HG03571 (cell line): ENCODE measurements around the gene SLC2A10.

Source experiments
- ATAC-seq: cut with Tn5 transposase; IDR thresholded peaks from one replicate; pipeline ENCODE4 v1.9.1; 2021; ENCODE audit not compliant: unreplicated experiment

Gene SLC2A10

GRCh38 chr20:46764068-46764467 is 54.6 kb downstream of the SLC2A10 start:
- no peak for ATAC-seq

- no peak for ATAC-seq
Measured at GRCh38 chr20:46765506-46766120, 56.2 kb downstream of the SLC2A10 start.

- ATAC-seq = no peak
Measured at GRCh38 chr20:46767127-46767761, 57.8 kb downstream of the SLC2A10 start.

GRCh38 chr20:46770330-46771194 is 61.1 kb downstream of the SLC2A10 start:
- no peak for ATAC-seq

DNA sequence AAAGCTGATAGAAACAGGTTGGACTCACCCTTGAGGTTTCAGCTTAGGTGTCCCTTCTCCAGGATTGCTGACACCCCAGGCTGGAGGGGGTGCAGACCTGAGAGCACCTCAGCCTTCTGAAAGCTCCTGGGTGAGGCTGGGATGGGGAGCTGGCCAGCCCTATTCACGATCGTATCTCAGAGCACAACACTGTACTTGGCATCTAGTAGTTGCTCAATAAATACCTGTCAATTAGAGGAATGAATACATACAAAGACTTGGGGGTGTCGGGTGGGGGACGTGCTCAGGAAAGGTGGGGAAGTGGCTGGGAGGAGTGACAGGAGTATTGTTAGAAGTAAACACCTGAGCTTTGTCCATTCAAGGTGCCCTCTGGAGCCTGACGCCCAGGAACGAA is 61.7 kb downstream of the SLC2A10 start:
- no peak for ATAC-seq

DNA sequence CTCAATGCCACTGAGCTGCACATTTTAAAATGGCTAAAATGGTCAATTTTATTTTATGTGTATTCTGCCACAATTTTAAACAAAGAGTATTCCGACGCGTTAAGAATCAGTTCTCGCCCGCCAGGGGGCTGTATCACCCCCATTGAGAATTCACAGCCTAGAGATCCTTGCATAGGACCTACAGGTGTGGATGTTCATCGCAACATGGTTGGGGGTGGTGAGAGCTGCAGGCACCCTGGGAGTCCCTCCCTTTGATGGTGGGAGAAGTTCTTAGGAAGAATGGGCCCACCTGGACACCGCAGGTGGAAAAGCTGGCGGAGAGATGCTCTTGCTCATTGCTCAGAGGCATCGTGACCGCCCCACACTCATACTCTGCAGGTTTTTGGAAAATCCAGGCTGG is 63.5 kb downstream of the SLC2A10 start:
- no peak for ATAC-seq

DNA sequence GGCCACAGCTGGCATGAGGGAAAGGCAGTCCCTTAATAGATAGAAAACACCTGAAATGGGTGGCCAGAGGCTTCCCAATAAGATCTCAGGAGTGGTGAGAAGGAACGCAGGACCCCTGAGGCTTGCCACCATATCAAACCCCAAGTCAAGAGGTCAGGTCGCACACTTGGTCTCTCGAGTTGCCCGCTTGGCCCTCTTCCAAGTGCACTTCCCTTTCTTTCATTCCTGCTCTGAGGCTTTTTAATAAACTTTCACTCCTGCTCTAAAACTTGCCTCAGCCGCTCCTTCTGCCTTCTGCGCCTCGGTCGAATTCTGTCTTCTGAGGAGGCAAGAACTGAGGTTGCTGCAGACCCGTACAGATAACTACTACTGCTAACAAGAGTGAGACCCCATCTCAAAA is 64.2 kb downstream of the SLC2A10 start:
- ATAC-seq = no peak

DNA sequence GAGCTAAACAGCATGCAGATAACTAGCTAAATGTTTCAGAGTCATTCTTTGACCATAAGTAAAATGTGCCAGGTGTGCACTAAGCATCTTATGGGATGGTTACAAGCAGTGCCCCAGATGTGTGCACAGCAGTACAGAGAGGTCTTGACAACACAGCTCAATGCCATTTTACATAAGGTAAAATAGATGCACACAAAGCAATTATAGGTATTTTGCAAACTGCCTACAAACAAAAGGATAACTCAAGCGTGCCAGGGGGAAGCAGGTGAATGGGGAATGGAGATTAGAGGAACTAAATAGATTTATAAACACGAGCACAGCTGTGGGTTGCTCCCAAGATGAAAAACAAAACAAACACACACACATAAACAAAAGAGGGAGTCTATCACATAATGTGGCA is 64.8 kb downstream of the SLC2A10 start:
- ATAC-seq = no peak

- no peak for ATAC-seq
Measured at GRCh38 chr20:46774943-46775560, 65.6 kb downstream of the SLC2A10 start.

GRCh38 chr20:46775806-46776205 is 66.4 kb downstream of the SLC2A10 start:
- ATAC-seq = no peak

DNA sequence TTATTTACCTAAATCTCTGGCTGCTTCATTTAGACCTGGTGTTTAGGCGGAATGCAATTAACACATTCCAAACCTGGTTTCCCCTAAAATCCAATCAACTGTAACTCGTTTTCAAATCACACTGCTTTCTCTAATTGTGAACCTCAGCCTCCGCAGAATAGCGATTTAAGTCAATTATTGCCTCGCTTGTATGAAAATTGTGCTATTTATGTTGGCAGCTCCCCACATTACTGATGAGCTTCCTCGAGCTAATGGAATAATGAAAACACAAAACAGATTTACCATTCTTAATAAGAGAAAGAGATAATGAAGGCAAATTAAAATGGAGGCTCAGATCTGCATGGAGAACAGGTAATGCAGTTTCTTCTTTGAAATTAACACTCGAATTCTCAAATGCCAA is 67.9 kb downstream of the SLC2A10 start:
- no peak for ATAC-seq

DNA sequence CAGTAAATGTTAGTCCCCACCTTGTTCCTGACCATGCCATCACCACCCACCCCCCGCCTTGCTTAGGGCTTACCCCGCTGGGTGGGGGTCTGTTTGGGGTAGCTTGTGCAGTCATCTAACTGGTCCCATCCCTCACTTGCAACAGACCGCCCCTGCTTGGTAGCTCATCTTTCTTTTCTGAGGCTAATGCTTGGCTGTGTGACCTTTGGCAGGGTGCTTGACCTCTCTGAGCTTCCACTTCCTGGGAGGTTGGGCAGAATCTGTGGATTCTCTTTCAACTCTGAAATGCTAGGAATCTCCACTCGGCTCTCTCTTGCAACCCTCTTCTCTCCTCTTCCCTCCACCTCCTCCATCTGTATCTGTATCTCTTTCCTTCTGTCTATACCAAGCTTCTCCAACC is 70.4 kb downstream of the SLC2A10 start:
- ATAC-seq = no peak

- ATAC-seq = no peak
Measured at GRCh38 chr20:46784436-46785127, 75.1 kb downstream of the SLC2A10 start.
